SU-DHL-6 (cell line): ENCODE measurements around the gene ADM5.

Source experiments
- CTCF ChIP-seq: fragments of 200-600 bp; sonication (generic); IDR thresholded peaks from one replicate; pipeline ENCODE4 v1.5.1; 2017; ENCODE audit warnings: antibody characterized with exemption, mild to moderate bottlenecking, low read length, moderate library complexity; ENCODE audit not compliant: insufficient read depth, poor library complexity, severe bottlenecking
- EZH2phosphoT487 ChIP-seq: fragments of 200-600 bp; sonication (generic), shearing (Covaris generic); conservative IDR thresholded peaks from 2 replicates; pipeline ENCODE4 v1.6.1; 2018; ENCODE audit warnings: mild to moderate bottlenecking, antibody characterized with exemption, low read length, moderate library complexity, mixed read lengths

DNA sequence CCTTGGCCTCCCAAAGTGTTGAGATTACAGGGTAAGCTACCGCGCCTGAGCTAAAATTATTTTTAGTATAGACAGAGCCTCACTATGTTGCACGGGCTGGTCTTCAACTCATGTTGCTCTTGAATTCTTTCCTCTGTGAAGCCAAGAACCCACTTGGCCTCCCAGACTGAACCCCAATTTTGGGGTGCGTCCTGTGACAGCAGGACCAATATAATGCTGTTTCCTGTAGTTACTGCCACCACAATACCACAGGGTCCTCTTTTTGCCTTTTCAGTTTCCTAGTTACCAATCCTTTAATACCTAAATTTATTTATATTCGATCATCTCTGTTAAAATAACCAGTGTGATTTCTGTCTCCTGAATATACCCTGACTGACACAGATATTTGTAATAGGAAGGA is 40.8 kb downstream of the ADM5 start:
- TF ChIP-seq CTCF: no peak
- TF ChIP-seq EZH2phosphoT487: no peak
